H4 (cell line): Measurements from ENCODE around the gene ITSN2. TPM values are rescaled to one million over a fixed set of nuclear protein-coding genes. Genes with fewer than 3 reads are reported as not detected.

Experiments
- DNase-seq: peaks from one replicate; pipeline ENCODE4 v3.0.0-alpha.2; 2015; ENCODE audit warnings: low spot score
- total RNA-seq: library from RNA; depleted of rRNA; stranded (reverse); fragments of >200 nt; shearing (Covaris generic); gene quantifications from 2 replicates; pipeline ENCODE4 v1.2.3, GENCODE V29; 2014

ITSN2 gene
- total RNA-seq, 1 experiment from 2014 or later: 5.5 TPM

DNA sequence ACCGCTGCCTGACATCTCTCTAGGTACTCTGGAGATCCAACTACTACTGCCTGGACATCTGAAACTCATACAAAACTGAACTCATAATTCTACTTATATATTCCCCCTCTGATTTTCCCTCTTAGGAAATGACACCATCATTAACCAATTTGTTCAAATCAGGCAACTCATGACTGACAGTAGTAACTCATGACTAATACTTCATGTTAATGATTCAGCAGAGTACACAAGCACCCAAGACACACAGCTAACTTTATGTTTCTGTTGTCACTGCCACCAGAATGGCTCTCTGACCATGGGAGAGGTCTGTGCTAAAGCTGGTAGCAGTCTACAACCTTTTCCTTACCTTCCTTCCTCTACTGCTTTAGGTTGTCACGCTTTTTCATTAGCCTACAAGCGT, 91.1 kb downstream of the ITSN2 start:
- no peak for DNase-seq

DNA sequence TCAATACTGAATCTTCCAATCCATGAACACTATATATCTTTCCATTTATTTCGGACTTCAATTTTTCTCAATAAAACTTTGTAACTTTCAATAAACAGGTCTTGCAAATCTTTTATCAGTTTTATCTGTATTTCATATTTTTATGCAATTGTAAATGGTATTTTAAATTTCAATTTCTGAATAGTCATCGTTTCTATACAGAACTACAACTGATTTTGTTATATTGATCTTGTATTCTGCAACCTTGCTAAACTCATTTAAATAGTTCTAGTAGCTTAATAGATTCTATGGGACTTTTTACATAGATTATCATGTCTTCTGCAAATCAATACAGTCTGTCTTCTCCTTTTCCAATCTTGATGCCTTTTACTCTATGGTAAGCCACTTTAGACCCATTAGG, 95.1 kb downstream of the ITSN2 start:
- DNase-seq: no peak

DNA sequence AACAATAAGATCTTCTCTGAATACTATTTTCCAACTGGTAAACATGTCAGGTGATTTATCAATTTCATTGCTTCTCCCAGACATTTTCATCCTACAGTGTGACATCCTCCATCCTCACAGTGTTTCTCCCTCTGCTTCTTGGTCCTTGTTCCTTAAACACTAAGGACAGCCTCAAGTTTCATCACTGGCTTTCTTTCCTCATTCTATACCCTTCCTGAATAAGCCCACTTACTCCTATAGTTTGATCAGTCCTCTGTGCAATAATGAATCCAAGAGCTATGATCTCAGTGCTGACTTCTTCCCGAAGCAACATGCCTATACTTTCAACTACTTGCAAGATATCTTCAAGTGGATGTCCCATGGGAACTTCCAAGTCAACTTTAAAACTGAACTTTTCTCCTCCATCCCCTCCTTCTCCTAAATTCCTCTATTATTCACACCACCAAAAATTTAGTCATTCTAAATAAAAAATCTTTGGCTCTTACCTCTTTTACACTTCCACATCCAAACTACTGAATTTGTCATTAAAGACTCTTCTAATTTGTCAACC, 97.8 kb downstream of the ITSN2 start:
- DNase-seq: no peak

DNA sequence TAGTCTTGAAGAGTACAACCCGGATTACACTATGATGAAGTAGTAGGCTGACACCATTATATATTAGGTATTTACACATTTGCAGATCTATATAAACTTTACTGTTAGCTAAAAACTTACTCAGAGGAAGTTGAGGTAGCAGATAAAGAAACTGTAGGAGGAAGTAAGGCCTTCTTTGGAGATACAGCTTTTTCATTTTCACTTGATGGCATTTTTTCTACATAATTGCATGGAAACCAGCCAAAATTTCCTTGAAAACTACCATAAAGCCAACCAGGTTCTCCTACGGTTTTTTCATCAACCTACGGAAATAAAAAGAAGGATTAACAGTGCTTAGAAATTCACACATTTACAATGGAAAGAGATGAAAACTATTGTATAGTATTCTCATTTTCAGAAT, 98.9 kb downstream of the ITSN2 start:
- DNase-seq: no peak

DNA sequence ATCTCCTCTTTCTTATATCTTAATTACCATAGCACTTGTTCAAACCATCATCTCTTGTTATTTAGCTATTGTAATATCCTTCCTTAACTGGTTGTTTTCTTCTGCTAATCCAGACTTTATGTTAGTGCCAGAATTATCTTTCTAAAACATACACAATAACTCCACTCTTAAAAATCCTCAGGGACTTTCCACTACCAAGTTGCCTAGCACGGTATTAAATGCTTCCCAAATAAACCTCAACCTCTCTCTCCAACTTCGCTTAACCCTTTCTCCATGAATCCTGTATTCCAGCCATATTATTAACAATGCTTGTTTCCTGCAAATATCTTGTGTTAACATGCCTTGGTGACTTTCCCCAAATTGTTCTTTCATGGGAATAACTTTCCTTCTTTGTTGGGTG, 101.0 kb downstream of the ITSN2 start:
- DNase-seq: no peak

DNA sequence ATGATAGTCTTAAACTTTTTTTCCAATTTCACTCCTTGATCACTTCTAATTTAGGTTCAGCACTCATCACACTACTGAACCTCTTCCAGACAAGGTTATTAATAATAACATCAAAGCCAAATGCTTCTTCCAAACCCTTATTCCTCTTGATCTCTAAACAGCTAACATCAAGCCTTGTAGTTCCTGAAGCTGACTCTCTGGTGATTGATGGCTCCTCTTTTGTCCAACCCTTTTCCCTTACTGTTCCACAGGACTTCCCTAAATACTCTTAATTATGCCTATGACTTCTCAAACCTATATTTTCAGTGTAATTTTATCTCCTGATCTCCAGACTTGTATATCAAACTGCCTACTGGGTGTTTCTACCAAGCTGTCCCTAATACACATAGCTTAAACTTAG, 101.6 kb downstream of the ITSN2 start:
- no peak for DNase-seq

DNA sequence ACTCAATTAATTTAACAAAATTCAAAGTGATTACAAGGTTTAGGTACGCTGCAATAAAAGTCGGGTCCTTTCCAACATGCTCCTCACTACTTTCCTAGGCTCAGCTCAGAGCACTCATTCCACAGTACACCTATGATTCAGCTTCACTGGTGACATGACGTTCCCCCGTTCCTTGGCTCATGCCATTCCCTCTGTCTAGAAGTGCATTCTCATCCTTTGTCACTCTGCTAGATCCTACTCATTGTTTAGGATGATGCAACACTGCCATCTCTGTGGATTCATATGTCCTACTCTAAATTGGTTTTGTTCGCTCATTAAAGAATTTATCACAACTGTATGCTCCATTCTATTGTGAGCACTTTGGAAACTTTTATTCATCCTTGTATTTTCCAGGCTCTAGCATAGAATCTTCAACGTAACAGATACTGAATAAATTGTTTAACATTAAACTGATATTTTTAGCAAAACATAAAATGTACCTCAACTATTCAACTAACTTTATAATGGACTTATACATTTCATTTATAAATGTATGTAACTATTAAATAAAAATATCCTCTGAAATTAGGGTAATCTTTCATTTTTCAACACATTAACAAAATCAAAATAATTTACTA, 106.9 kb downstream of the ITSN2 start:
- no peak for DNase-seq

DNA sequence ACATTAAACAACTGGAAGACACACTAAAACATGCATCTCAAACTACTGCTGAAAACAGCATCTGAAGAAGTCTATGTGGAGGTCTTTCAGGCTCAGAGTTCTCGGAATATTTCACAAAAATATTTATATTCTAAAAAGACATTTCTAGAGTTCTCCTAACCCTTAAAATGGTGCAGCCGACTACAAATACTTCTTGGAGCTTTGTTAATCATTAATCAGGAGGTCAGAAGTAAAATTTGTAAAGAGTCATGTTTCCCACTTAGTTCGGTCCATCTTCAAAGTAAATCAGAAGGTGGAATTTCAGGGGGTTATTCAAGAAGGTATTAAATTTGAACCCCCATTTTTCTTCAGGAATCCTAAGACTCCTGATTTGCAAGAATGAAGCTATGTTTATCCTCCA, 112.7 kb downstream of the ITSN2 start:
- no peak for DNase-seq

DNA sequence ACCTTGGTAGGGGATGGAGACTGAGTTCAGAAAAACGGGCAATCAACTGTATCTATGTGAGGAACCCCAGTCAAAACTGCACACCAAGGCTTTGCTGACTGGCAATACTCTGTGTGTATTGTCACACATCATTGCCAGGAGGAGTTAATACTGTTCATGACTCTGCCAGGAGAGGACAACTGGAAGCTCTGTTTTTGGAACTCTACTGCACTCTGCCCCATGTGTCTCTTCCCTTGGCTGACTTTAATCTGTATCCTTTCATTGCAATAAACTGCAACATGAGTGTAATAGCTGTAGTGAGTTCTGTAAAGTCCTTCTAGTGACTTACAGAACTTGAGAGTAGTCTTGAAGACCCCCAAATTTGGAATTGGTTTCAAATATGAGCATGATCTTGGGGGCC, 113.2 kb downstream of the ITSN2 start:
- DNase-seq: no peak

DNA sequence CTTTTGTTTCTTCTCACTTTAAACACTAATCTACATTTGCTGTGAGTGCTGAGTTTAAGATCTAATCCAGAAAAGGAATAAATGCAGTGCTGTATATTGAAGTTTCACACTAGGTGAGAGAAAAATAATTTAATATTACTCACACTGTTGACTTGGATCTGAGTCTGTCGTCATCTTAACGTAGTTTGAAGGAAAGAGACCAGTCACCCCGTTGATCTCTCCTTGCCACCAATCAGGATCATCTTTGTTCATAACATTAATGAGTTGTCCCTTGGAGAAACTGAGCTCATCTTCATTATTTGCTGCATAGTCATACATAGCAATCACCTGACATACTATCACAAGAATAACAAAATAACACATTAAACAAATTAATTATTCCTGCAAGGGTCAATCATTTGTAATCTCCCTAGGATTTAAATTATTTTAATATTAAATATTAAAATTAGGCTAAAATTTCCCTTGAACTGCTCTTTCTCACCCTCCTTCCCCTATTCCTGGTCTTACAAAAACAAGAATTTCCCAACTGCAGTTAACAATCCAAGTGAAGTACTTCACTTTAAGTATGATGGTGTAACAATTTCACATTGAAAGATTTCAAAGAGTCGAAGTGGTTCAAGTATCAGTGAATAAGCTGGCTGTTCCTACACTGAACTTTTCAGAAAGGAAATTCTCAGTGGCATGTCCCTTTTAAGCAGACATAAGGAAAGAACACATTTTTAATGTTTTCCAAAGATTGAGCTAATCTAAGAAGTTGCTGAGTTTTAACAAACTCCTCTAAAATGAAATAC, 114.2 kb downstream of the ITSN2 start:
- DNase-seq: no peak

DNA sequence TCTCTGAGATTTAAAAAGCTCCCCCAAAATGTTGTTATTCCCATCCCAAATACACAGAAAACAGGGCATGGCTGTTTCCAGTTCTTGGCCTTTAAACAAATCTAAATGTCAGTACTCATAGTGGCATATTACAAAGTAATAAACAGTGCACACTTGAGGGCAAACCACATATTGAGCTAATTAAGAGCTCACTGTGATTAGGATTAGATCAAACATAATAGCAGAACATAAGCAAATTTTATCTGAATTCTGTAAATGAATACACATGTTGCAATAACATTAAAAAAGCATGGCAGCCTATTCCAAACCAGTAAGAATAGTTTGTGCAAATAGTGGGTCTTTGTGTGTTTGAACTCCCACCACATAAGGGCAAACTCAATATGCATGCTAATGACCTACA, 118.8 kb downstream of the ITSN2 start:
- DNase-seq: no peak

DNA sequence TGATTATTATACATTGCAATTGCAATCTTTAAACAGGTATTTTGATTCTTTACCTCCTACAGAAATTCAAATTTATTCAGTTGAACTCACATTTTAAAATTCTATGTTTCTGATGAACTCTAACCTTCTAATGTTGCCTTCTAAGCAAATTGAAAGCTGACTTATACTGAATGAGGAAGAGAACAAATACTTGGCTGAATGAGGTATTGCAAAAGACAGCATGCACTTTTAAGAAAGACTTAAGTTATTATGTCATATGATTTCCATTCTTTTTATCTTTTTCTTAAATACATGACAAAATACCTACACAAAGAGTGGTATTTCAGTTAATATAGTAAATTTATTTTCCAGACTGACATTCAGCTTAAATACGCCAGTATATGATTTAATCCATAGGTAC, 120.8 kb downstream of the ITSN2 start:
- DNase-seq: no peak

DNA sequence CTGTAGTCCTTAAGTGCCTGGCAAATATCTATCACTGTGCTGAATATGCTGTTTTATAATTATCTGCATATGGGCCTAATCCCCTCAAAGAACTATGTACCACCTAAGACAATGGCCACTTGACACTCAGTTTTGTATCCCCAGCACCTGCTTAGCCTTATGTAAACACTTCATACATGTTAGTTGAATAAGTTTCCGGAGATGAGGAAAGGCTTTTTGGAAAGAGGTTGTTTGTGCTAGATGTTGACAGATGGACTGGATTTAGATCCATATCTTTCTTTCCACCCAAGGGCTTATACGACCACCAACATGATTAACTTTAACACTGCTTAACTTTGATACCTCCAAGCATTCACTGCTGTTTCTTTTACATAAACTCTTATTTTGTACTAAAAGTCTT, 122.2 kb downstream of the ITSN2 start:
- DNase-seq: no peak

DNA sequence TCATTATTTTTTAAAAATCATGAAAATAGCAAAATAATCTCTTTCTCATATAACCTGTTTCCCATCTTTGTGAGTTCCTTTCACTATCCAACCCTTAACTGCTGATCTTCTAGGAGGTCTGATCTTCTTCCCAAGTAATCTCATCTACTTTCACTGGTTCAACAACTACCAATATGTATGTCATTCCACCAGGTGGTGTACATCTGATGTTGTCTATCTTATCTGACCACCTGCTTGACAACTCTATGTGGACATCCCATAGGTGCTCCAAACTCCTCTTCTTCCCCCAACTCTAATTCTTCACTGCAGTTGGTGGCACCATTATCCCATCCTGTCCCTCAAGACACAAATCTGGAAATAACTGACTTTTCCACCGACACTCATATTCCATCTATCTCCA, 123.0 kb downstream of the ITSN2 start:
- no peak for DNase-seq

DNA sequence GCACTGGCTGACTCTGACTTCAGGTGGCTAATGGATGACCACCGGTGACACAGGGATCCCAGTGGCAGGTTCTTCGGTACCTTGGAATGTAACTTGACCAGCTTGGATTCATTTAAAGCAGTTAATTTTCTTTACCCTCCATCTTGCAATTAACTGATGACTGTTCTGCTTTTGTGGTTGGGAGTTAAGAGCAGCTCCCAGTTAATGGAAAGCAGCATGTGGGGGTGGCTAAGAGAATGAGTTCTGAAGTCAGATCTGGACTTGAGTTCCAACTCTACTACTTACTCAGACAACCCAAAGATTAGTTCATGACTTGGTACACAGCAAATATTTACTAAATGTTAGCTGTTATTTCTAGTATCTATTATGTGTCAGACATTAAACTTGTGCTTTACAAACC, 127.0 kb downstream of the ITSN2 start:
- no peak for DNase-seq

DNA sequence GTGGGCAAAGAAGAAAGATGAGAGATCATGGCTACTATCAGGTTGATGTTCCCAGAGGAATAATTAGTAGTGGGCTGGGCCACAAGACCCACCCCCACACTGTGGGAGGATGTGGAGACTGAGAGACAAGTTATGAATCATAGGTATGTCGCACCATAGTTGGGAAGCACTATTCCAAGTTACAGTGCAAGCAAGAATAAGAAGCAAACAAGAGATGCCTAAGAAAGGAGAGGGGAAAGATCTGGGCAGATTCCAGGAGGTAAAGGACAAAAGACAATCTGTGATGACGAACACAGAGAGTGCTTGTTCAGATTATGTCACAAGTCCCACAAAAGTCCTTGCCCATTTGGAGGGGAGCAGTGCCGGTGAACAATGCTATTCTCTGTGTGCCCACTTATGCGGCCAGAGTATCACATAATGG, 128.9 kb downstream of the ITSN2 start:
- DNase-seq: no peak

DNA sequence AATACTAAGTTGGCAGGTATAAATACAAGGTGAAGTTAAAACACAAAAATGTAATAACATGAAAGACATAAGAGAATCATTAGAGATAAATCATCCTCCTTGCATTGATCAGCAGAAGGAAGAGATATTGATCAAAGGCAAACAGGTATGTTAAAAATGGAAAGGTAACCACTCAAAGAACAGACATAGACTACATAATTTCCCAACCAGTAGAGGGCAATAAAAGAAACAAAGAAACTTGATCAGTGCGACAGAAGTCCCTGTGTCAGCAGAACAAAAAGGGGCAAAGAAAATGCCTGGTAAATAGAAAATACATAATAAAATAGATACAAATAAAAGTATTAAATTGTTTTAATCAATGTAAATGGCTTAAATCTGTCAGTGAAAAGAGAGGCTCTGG, 131.9 kb downstream of the ITSN2 start:
- no peak for DNase-seq

DNA sequence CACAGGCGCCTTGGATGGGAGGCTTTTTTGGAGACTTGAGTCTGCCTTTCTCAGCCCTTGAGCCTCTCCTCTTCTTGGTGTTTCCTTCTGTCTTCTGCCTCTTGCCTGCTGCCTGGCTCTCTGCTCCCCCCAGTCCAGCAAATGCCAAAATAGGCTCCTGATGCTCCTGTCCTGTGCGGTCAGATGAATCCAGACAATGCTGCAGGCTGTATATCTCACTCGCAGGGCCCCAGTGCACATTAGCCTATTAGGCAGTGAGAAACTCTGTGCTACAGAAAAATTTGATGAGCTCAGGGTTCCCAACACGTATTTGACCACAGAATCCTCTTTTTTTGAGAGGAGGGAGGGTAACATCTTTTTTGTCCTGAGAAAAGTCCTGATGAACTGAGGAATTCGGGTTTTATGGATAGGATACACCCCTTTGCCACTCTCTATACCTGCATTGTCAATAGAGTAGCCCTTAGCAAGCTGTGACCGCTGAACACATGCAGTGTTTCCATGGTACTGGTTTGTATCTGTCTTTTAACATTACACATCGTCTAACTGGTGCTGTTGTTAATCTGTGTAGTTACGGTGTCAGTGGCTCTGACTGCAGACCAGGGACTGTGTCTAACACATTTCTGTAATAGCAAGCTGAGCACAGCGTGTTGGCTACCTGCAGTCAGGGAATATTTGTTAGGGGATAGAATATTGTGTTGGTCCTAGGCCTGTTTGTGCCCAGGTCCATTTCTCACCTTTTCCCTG, 134.7 kb downstream of the ITSN2 start:
- DNase-seq: no peak

DNA sequence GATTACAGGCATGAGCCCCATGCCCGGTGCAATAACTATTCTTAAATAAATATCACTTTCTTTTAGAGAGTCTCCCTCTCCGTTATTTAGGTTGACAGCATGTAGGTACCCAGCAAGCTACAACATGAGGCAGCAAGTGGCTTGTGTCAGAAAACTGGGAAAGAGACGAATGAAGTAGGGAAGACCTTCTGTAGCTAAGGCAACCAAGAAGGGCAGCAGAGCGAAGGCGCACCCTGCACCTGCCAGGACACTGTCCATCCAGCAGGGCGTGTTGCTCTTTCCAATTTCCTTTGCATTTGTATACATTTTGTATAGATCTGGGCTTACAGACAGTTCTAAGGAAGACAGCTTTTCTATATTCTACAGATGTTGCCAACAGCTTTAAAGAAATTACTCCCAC, 137.4 kb downstream of the ITSN2 start:
- DNase-seq: no peak

DNA sequence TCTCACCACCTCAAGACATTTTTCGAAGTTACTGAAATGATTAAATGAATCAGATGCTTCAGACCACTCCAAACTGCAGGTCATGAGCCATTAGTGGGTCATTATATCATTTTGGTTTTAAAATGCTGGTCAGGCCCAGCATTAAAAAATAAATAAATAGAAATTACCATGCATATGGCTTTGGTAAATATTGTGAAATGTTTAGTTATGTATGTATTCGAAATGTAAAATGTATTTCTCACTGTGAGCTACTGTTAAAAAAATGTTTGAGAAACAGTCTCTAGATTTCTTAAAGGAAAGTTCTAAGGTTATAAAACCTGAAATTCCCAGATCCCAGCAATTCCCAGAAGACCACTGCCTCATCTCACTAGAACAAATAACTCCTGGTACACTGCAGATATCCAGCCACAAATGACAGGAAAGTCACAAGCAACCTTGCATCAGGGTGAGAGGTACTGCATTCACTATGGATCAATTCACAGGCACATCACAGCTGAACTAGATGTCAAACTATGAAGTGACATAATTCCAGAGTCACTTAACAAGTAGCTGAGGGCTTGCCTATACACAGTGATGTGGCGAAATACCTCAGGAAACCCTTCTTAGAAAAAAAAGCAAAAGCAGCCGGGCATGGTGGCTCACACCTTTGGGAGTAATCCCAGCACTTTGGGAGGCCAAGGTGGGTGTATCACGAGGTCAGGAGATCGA, 138.8 kb downstream of the ITSN2 start:
- DNase-seq: no peak

DNA sequence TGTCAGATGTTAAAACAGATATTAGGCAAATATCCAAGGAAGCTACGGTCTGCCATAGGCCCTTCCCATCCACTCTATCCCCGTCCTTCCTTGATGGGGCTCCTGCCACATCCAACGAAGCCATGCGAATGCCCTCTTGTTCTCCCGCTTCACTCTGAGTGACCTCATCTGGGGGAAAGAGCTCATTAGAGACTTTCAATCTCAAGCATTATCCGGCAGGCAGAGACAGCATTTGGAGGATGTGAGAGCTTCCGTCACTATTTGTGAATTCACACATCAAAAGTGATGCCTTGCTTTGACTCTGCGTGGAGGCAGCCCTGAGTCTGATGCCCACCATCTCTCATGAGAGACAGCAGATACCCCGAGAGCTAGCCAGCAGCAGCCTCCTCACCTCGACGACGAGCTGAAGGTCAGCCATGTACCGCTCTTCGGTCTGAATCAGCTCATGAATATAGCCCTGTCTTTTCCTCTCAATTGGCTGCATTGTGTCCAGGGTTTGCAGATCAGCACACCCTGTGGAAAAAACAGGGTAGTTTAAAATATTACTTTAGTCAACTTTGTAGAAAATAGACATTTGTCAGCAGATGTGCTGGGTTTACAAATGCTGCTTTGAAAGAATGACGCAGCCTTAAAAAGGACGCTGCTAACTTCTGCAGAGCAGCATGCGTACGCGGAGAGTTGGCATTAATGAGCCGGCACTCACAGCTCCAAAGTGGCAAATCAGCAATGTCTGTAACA, 139.6 kb downstream of the ITSN2 start:
- no peak for DNase-seq
